AG20443 (cell line): ENCODE measurements around the gene SEC23IP.

ENCODE experiments used
- DNase-seq: peaks from one replicate; pipeline ENCODE4 v3.0.0; 2012; ENCODE audit warnings: low spot score, mixed read lengths

Gene SEC23IP

DNA sequence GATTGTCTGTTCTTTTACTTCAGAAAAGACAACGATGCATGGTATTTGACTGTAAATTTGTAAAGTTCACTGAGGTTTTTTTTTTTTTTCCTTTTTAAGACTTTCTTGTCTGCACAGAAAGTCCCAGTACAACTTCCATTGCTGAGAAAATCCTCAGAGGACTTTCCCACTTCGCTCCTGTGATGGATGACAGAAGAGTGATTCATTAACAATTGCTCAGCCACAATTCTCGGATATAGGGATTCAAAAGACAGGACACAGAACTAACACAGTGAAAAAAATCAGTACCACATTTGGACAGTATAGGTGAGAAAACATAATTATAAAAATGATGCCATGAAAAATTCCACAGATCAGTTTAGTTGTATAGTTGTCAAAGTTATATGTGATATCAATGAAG lies 48.0 kb downstream of the SEC23IP start:
- no peak for DNase-seq

- DNase-seq = no peak
Measured at GRCh38 chr10:119942973-119943372, 50.4 kb downstream of the SEC23IP start.

DNA sequence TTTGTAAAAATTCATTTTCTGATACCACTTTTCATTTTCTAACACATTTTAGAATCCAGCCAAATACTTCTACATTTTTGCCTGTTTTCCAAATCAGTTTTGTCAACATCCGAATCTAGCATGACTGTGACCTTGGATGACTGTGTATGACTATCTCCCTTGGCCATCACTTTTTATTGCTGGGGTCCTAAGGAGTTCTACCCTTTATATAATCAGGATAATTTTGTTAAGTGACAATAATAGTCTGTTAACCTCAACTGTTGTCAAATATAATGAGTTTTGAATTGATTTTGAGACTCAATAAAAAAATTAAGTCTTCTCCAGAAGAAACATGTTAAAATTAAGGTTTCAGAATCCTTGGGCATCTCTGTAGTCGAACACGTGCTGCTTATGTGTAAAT lies 53.3 kb downstream of the SEC23IP start:
- DNase-seq = no peak

GRCh38 chr10:119947300-119947699 lies 54.8 kb downstream of the SEC23IP start:
- no peak for DNase-seq

GRCh38 chr10:119957451-119957850 lies 64.9 kb downstream of the SEC23IP start:
- no peak for DNase-seq

- no peak for DNase-seq
Measured at GRCh38 chr10:119962837-119963236, 70.3 kb downstream of the SEC23IP start.

DNA sequence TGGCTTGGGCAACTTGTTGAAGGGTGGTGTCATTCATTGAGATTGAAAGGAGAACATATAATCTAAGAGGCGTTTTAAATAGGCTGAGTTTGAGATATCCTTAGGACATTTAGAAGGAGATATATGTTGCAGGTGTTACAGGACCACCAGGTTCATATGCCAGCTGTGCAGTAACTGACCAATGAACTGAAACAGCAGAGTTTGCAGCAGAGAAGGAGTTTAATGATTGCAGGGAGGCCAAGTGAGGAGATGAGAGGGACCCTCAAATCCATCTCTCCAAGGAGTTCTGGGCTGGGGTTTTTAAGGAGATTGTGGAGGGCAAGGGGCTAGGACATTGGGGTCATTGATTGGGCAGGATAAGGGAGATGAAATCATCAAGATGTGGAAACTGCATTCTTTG lies 74.5 kb downstream of the SEC23IP start:
- DNase-seq = no peak

- DNase-seq = no peak
Measured at GRCh38 chr10:119969609-119970008, 77.1 kb downstream of the SEC23IP start.

DNA sequence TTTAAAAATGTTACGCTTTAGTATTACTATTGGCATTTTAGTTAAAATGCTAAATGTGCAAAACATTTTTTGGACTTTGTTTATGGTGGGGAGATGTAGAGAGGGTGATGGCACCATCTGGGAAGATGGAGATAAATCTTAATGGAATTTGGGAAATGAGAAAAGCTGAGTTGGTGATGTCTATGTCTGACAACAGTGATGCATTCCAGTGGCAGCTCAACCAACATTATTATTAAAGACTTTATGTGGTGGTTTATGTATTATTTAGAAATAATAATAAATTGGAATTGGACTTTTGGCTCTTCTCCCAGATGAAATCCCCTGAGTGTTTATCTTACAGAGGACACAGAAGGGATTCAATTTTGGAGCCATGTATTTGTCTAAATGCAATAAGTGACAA lies 77.6 kb downstream of the SEC23IP start:
- DNase-seq = no peak

DNA sequence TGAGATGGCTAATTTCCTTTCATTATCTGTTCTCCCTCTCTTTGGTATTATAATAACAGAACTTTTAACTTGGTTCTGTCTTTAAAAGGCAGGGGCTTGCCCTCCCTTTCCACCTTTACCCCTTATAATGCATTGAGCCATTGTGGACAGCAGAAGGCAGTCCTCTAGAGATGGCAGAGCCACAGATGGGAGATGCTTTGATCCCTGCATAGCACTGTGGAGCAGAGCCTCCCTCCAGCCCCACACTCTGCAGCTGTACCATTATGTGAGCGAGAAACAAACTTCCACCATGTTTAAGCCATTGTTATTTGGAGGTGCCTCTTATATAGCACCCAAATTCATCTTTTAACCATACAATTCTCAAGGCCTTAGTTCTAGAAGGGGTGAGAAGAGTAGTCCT lies 78.4 kb downstream of the SEC23IP start:
- DNase-seq = no peak

DNA sequence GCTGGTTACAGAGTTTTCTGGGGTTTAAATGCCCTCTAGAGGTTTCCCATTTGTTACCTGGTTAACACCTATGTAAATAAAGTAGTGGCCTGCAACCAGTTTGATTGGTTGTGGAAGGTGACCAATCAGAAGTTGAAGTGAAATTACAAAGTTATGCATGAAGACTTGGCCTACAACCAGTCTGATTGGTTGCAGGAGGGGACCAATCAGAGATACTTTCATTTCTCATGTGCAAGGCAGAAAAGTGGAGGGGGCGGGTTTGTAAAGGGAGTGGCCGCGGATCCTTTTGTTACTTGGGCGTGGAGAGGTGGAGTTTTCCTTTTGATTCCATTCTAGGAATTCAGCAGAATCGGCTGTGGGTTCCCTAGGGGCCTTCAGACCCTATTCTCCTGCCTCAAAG lies 80.8 kb downstream of the SEC23IP start:
- DNase-seq = no peak

- no peak for DNase-seq
Measured at GRCh38 chr10:119976421-119976820, 83.9 kb downstream of the SEC23IP start.

GRCh38 chr10:119980956-119981750 lies 88.6 kb downstream of the SEC23IP start:
- DNase-seq = no peak

- DNase-seq = no peak
Measured at GRCh38 chr10:119981826-119982225, 89.3 kb downstream of the SEC23IP start.

- no peak for DNase-seq
Measured at GRCh38 chr10:119988333-119988732, 95.8 kb downstream of the SEC23IP start.

- DNase-seq = no peak
Measured at GRCh38 chr10:119989966-119990365, 97.4 kb downstream of the SEC23IP start.

- DNase-seq = no peak
Measured at GRCh38 chr10:119991066-119991465, 98.5 kb downstream of the SEC23IP start.

- DNase-seq = no peak
Measured at GRCh38 chr10:119991816-119992215, 99.3 kb downstream of the SEC23IP start.
